HG02938 (cell line): ENCODE results near the gene FKBP14.
A peak's percentile ranks its signal among the peaks of the same experiment; 100 is the strongest.

Experiments used
- ATAC-seq: cut with Tn5 transposase; IDR thresholded peaks from one replicate; pipeline ENCODE4 v1.9.1; 2021; ENCODE audit warnings: mild to moderate bottlenecking, moderate library complexity; ENCODE audit not compliant: unreplicated experiment

The FKBP14 gene

GRCh38 chr7:30026229-30027064, at the start of gene FKBP14:
Gene FKBP14 (minus strand): TSS chr7:30026702. CDS start chr7:30026508, 194 bp downstream.
- ATAC-seq: peak; percentile 68

DNA sequence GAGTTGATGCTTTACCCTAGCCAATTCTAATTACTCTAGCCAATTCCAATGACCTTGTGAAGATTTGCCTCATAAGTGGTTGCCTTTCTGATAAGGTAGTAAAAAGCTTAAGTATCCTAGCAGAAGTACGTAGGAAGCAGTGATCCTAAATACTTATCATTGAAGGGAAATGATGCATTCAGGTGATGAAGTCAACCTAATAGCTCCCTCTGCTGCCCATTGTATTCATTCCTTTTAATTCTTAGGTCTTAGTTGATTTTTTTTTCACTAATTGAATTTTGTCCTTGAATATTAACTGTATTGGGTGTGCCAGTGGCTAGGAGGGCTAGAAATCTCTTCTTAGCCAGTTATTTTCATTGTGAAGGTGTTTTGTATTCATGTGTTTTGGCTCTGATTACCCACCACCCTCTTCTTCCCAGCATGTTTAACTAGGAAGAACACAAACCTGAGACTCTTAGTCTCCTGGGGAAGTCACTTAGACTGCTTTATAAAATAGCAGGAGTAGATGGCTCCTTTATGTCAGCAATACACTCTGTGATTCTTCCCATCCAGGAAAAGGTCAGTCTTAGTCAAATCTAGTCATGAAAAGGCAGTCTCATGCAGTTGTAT, 48.0 kb upstream of the FKBP14 start:
- ATAC-seq: no peak

DNA sequence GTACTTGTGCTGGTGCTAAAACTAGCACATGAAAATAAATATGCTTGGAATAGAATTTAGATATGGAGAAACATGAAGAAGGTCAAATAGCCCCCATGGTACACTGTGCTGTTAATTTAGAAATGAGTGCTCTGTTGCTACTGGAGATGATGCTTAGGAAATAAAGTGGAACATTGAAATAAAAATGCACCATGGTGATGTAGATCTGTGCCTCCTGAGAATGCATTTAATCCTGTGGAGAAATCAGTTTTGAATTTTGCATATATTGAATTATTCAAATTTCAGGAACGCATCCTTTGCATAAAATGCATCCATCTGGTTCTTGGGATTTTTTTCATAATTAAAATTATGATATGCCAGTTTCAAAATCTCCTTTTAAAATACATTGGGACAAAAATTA, 46.2 kb upstream of the FKBP14 start:
- ATAC-seq: no peak

GRCh38 chr7:30070052-30070451, 43.5 kb upstream of the FKBP14 start:
- ATAC-seq: no peak

GRCh38 chr7:30069096-30069867, 42.8 kb upstream of the FKBP14 start:
- no peak for ATAC-seq

DNA sequence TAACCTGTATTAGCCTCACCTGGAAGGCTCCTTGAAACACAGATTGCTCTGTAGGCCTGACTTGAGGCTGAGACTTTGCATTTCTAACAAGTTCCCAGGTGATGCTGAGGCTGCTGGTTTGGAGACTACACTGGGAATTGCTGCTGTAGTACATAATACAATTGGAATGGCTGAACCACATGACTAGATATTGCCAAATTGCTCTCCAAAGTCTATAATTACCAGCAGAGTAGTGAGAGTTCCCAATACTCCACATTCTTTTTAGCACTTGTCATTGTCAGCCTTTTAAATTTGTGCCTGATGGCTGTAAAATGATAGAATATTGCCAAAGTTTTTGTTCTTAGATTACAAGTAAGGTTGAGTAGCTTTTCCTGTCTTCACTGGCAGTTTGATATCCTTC, 41.6 kb upstream of the FKBP14 start:
- no peak for ATAC-seq

GRCh38 chr7:30066687-30067086, 40.2 kb upstream of the FKBP14 start:
- no peak for ATAC-seq

DNA sequence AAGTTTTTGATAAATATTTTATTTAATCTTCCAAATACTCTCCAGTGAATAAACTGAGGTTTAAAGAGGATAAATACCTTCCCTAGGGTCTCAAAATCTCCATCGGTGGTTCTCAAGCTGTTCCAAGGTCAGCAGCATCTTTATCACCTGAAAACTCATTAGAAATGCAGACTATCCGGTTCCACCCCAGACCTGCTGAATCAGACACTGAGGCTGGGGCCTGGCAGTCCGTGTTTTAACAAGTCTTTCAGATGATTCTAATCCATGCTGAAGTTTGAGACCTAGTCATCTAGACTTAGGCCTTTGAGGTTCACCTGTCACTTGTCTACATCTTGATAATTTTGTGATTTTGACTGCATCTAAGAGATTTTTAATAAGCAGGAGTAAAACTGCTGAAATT, 39.2 kb upstream of the FKBP14 start:
- no peak for ATAC-seq

DNA sequence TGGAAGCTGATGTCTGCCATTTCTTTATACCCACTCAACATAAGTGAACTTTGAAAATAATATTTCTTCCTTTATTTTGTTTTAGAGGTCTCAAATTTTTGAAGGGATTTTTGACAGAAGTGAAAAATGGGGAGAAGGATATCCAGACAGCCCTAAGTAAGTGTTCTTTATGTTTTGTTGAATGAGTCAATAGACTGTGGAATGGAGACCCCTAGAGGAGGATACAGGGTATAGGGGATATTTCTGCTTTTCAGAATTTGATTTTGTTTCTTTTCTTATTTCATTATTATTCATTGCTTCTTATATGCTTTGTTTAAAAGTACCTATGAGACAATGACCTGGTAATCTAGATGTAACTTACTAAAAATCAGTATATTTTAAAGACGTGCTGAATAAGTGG, 36.1 kb upstream of the FKBP14 start:
- no peak for ATAC-seq

DNA sequence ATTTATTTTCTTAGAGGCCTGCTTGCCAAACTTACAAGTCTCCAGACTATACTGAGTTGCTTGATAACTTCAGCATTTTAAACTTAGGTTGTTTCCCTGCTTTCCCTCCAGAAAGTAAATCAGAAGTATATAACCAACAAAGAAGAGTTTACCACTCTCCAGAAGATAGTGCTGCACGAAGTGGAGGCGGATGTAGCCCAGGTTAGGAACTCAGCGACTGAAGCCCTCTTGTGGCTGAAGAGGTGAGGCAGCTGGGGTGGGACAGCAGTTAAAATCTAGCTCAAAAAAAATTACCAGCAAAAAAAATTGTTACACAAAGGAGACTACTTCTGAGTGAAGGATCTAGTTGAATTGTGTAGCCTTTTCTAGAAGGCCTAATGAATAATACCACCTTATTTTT, 35.3 kb upstream of the FKBP14 start:
- ATAC-seq: peak; percentile 77

- no peak for ATAC-seq
Measured at GRCh38 chr7:30057741-30058140, 31.2 kb upstream of the FKBP14 start.

- ATAC-seq: no peak
Measured at GRCh38 chr7:30053068-30053467, 26.6 kb upstream of the FKBP14 start.

DNA sequence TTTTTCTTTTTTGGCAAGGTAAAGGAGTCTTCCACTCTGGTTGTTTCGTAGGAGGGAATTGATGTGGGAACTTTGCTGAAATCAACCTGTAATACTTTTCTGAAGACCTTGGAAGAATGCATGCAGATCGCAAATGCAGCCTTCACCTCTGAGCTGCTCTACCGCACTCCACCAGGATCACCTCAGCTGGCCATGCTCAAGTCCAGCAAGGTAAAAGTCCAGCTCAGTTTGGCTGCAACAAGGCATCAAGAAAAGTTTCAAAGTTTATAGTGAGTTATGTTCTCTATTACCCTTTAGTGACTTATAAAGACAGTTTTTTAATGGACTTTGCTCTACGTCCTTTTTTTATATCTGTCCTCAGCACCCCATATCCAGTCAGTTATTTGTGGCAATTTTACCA, 22.7 kb upstream of the FKBP14 start:
- no peak for ATAC-seq

DNA sequence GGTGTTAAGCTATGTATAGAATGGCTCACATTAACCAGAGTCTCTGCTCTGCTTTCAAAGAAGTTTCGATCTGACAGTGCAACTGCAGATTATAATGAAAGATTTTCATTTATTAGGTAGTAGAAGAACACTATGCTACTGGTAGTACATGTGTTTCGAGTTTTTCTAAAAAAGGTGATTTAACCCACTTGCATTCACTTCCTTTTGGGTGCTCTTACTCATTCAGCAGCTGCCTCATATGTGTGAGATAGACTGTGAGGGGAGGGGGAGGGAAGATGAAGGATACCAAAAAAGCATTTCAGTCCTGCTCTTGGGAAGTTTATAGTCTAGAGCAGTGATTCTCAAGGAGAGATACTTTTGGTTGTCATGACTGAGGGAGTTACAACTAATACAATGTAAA, 22.1 kb upstream of the FKBP14 start:
- no peak for ATAC-seq

GRCh38 chr7:30047124-30047523, 20.6 kb upstream of the FKBP14 start:
- no peak for ATAC-seq

DNA sequence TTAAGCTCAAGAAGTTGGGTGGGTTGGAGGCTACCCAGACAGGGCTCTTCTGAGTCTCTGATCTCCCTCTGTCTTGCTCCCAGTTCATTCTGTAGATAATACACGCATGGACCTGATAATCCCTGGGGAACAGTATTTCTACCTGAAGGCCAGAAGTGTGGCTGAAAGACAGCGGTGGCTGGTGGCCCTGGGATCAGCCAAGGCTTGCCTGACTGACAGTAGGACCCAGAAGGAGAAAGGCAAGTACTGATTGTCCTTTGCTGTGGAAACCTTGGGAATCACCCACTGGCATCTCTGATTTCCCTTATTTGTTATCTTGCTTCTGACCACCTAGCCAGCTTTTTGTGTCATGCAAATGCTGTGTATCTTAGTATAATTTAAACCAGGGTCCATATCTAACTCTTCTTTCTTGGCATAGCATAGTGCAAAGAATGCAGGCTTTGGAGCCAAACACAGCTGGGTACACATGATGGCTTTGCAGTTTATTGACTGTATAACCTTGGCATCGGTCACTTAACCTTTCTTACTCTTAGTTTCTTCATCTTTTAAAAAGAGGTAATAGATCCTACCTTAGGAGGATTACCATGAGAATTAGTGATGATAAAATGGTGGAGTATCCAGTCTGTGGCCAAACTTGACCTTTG, 19.7 kb upstream of the FKBP14 start:
- ATAC-seq: no peak

DNA sequence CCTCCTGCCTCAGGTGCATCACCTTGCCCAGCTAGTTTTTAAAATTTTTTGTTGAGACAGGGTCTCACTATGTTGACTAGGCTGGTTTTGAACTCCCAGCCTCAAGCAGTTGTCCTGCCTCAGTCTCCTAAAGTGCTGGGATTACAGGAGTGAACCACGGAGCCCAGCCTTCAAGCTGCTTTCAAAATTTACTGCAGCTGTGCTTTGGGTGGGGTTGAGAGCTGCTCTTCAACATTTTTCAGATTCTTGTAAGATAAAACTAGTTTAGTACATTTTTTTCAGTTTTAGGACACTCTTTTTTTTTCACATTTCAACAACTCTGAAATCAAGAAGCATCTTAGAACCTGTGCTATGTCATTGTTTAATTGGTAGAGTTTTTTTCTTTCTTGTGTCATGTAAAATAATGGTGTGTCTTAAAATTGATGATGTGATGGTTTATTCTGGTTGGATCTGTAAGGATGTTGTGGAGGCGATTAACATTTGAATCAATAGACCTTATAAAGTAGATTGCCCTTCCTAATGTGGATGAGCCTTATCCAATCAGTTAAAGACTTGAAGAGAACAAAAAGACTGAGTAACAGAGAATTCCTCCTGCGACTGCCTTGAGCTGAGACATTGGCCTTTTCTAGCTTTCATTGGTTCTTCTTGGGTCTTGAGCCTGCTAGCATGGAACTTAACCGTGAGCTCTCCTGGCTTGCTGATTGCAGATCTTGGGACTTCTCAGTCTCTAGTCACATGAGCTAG, 15.2 kb upstream of the FKBP14 start:
- ATAC-seq: no peak

DNA sequence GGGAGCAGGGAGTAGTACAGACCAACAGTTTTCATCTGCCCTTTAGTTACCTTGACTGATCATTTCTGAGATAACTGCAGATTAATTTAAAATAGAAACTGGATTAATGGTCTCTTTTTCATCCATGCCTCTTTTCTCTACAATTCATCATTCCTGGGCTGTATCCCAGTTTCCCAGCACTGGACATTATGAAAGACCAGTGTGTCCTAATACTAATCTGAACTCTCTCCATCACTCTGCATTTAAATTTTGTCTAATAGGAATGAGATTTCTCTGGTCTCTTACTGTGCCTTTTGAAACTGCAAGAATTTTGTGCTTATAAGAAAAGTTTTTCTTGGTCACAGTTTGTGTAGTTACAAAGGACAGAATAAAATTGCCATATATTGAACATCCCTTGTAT, 14.4 kb upstream of the FKBP14 start:
- ATAC-seq: no peak

GRCh38 chr7:30038196-30038980, 11.9 kb upstream of the FKBP14 start:
- ATAC-seq: no peak

DNA sequence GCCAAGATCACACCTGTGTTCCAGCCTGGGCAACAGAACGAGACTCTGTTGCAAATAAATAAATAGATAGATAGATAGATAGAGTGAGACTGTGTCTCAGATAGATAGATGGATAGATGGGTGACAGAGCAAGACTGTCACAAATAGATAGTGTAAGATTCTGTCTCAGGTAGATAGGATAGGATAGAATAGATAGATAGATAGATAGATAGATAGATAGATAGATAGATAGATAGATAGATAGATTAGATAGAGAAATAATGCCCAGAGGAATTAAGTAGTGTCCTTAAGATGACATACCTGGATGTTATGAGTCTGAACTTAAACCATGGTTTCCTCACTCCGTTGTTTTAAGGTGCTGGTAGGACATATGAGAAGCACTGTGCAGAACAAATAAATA, 9.7 kb upstream of the FKBP14 start:
- ATAC-seq: no peak
